ENCODE data around the gene NRL.

DNA sequence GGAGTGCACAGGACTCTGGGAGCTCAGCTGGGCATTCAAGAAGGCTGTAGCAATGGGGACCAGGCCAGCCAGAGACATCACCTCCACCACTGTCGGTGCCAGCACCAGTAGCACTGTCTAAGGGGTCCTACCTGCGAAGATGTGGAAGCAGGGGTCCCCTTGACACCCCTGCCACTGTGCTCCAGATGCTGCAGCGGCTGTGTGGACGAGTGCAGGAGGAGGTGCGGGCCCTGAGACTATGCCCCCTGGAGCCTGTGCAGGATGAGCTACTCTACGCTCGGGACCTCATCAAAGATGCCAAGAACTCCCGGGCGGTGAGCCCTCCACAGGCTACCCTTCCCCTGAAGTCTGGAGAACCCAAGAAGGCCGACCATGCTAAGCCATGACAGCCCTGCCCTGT is 54.3 kb downstream of the NRL start:
- TF ChIP-seq, protein P1, sequence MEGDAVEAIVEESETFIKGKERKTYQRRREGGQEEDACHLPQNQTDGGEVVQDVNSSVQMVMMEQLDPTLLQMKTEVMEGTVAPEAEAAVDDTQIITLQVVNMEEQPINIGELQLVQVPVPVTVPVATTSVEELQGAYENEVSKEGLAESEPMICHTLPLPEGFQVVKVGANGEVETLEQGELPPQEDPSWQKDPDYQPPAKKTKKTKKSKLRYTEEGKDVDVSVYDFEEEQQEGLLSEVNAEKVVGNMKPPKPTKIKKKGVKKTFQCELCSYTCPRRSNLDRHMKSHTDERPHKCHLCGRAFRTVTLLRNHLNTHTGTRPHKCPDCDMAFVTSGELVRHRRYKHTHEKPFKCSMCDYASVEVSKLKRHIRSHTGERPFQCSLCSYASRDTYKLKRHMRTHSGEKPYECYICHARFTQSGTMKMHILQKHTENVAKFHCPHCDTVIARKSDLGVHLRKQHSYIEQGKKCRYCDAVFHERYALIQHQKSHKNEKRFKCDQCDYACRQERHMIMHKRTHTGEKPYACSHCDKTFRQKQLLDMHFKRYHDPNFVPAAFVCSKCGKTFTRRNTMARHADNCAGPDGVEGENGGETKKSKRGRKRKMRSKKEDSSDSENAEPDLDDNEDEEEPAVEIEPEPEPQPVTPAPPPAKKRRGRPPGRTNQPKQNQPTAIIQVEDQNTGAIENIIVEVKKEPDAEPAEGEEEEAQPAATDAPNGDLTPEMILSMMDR (IDR thresholded peaks at IDR 0.05): no peak
- TF ChIP-seq EZH2 (IDR thresholded peaks at IDR 0.05) (no peak), EZH2phosphoT487 (IDR thresholded peaks at IDR 0.05) (no peak)
